Measurements from ENCODE around the gene TCOF1. TPM values are rescaled to one million over a fixed set of nuclear protein-coding genes. Genes with fewer than 3 reads are reported as not detected.

Gene TCOF1
- total and polyA plus RNA-seq, 2 of the 8 experiments (the other 6 are each of a cell fraction or from before 2014, with no cell fraction given), result 35.9 to 170 TPM

DNA sequence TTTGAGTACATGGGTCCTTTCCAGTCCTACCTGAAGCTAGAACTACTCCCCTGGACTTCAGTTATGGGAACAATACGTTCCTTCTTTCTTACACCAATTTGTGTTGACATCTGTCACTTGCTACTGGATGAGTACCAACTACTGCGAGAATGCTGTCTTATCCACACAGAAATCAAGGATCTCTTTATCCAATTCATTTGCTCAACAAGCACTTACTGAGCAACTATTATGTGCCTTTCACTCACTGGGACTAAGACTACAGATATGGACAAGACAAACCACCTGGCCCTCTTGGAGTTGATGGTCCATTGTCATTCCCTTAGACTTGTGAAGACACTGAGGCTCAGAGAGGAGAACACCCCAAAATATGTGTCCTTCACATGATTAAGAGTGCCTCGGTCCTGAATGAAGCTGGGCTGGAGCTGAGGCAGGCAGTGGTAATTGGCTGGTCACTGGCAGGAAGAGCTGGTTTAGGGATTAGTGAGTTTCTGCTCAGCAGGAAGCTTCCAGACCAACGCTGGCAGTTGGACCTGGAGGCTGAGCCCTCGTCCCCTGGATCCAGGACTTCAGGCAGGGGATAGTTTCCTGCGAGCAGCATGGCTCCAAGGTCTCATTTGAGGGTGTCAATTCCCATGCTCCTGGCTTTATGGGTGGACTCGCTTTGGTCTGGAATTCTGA lies 46.3 kb upstream of the TCOF1 start (continued):
- TF ChIP-seq SIN3A (conservative IDR thresholded peaks at IDR 0.05 in 1 of 2, IDR thresholded peaks at IDR 0.05 in 1 of 2; ENCODE audit: low read depth in 1 of 2, low read length in 2 of 2) (no peak), SIX5 (IDR thresholded peaks at IDR 0.05; ENCODE audit: low read depth, low read length) (no peak), RBBP5 (IDR thresholded peaks at IDR 0.05; ENCODE audit: borderline replicate concordance, low read depth, low read length) (no peak), CEBPB (IDR thresholded peaks at IDR 0.05; ENCODE audit: low read depth, low read length) (no peak)
